GM21381 (cell line): ENCODE results near the gene ZNF281.
A peak's percentile ranks its signal among the peaks of the same experiment; 100 is the strongest.
"Not testable (repeated sequence)": the region's sequence is repeated elsewhere in the genome, so short reads cannot be mapped to it uniquely, and the experiment has no call there.

Experiments used
- ATAC-seq: cut with Tn5 transposase; IDR thresholded peaks from one replicate; pipeline ENCODE4 v1.9.1; 2021; ENCODE audit warnings: mild to moderate bottlenecking, moderate library complexity; ENCODE audit not compliant: unreplicated experiment

The ZNF281 gene, protein sequence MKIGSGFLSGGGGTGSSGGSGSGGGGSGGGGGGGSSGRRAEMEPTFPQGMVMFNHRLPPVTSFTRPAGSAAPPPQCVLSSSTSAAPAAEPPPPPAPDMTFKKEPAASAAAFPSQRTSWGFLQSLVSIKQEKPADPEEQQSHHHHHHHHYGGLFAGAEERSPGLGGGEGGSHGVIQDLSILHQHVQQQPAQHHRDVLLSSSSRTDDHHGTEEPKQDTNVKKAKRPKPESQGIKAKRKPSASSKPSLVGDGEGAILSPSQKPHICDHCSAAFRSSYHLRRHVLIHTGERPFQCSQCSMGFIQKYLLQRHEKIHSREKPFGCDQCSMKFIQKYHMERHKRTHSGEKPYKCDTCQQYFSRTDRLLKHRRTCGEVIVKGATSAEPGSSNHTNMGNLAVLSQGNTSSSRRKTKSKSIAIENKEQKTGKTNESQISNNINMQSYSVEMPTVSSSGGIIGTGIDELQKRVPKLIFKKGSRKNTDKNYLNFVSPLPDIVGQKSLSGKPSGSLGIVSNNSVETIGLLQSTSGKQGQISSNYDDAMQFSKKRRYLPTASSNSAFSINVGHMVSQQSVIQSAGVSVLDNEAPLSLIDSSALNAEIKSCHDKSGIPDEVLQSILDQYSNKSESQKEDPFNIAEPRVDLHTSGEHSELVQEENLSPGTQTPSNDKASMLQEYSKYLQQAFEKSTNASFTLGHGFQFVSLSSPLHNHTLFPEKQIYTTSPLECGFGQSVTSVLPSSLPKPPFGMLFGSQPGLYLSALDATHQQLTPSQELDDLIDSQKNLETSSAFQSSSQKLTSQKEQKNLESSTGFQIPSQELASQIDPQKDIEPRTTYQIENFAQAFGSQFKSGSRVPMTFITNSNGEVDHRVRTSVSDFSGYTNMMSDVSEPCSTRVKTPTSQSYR

DNA sequence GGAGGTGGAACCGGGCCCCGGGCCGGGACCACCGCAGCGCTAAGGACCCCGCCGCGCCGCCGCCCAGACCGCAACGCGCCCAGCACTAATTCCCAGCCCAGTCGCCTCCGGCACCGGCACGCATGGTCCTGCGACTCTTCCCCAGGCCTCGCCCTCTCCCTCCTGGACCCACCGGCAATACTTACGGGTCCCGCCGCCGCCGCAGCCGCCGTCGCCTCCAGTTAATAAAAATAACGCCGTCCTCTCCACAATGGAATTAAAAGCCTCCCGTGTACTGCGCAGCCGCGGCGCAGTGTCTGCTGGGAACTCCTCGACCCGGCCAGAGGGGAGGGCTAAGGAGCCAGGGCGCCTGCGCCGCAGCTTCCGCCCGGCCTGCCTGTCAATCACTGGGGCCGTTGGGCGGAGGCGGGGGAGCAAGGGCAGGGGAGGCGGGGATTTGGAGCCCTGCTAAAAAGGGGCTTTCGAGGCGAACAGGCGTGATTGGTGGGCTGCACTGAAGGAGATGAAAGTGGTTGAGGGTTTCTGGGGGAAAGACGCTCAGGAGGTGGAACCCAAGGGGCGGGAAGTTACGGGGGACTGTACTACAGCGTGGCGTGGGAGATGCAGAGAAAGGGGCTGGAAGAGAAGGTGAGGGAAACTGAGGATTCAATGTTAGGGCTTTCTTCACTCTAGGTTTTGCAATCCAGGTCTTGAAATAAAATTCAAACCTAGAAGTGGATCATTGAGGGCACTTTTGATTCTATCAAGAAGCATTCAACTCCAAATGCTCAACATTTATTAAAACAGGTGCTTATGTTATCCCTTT is at the start of gene ZNF281:
Gene ZNF281, minus strand, starts transcription at position 276 of the 805 bp plus-strand sequence. CDS start 331 bp downstream, outside the sequence.
- ATAC-seq, result peak; percentile 98

GRCh38 chr1:200458780-200459179 is 48.9 kb upstream of the ZNF281 start:
- no peak for ATAC-seq

GRCh38 chr1:200457810-200458209 is 48.0 kb upstream of the ZNF281 start:
- ATAC-seq, result no peak

GRCh38 chr1:200454425-200454824 is 44.6 kb upstream of the ZNF281 start:
- ATAC-seq, result no peak

DNA sequence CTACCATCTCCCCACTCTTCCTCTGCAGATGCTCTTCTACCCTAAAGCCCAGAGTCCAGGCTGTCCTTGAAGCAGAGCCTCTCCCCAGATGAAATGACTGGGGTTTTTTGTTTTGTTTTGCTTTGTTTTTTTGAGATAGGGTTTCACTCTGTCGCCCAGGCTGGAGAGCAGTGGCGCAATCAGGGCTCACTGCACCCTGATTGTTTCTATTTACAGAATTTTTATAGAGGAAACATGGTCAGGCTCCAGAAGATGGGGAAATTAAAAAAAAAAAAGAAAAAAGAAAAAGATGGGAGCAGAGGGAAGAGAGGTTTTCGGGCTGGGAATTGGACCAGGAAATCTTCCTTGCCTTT is 43.7 kb upstream of the ZNF281 start:
- ATAC-seq, result no peak

DNA sequence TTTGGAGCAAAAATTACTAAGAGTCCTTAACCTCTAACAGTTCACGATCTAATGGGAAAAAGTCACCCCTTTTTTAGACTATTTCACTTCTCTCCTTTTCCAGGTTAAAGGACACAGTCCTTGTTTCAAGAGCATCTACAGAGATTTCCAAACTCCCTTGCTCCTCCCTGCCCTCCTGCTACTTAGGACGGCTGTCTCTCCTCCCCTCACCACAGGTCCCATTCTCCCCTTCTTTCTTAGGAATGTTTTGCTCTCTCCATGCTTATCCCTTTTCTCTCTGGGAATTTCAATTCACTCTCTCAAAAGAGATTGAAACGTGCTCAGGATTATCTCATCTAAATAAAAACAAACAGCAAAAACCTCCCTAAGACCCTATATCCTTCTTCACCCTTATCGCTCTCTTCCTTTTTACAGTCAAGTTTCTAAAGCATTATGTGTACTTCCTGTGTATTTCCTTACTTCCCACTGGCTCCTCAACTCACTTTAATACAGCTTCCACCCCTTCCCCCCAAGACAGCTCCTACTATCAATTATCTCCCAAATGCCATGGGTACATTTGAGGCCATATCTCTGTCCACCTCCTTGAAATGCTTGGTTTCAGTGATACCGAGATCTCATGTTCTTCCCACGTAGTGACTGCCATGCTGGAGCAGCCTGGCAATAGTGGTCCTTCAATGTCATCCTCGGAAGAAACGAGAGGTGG is 43.2 kb upstream of the ZNF281 start:
- no peak for ATAC-seq

DNA sequence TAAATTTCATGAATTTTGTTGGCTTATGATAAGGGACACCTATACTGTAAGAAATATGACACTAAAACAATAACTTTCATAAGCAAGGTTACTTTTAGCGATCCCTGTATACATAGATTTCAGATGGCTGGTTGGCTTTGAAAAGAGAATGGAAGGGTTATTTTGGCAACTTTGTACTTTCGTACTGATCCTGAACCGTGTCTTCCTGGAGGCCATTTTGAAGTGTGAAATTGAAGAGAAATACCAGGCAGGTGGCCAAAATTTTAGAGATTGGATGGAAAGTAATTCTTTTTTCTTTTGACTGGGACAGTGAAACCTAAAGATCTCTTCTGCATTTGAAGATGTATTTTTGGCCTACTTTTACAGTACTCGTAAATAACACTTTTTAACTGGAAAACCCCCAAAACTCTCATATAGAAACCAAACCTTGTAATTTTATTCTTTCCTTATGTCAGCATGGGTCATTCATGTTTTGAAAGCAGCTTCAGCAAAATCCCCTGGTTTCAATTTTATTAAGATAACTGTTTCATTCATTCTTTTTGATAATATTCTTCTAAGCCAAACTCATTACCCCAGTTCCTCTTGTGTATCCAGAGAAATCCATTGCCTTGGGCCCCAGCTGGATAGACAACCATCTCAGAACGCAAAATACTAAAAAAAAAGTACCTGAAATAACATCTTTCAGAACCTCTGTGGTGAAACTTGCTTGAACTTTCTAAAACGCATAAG is 38.4 kb upstream of the ZNF281 start:
- ATAC-seq, result peak; percentile 93

- no peak for ATAC-seq
Observed at GRCh38 chr1:200445213-200445612, 35.4 kb upstream of the ZNF281 start.

DNA sequence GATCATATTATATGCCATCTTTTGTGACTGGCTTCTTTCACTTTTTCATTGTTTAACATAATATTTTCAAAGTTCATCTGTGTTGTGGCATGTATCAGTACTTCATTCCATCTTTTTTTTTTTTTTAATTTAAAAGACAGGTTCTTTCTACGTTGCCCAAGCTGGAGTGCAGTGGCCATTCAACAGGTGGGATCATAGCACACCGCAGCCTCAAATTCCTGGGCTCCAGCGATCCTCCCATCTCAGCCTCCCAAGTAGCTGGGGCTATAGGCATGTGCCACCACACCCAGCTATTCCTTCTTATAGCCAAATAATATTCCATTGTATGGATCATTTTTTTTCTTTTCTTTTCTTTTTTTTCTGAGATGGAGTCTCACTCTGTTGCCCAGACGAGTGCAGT is 34.6 kb upstream of the ZNF281 start:
- ATAC-seq, result no peak

DNA sequence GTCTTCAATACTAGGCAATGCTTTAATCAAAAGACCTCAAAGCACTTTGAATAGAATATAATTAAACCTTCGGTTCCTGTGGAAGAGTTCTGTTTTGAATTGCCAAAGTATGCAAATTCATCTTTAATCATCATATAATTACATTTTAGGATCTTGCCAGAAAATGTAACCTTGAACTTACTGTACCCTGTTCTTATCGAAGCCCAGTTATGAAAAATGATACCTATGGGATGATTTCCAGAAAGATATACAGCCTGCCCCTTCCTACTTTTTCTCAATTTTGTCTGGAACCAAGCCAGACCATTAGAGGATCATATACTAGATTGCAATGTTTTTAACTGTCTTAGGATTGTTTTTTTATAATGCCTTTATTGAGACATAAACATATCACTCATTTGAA is 34.0 kb upstream of the ZNF281 start:
- no peak for ATAC-seq

- ATAC-seq, result no peak
Observed at GRCh38 chr1:200442537-200443156, 32.8 kb upstream of the ZNF281 start.

DNA sequence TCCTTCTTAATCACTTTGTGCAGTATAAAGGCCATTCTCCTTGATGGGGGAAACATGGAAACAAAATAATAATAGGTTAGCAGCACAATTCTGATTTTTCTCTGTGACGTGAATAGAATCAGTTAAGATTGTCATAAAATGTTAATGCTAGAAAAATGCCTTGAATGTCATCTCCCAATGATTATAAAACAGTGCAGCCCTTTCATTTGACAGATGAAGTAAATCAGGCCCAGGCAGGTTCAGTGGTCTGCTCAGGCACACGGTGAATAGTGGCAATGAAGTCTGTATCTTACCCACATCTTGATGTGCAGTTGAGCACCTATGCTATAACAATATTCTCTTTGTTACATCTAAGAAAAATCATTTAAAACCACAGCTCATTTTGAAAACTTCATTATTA is 32.2 kb upstream of the ZNF281 start:
- ATAC-seq, result no peak

- ATAC-seq, result no peak
Observed at GRCh38 chr1:200438911-200439310, 29.1 kb upstream of the ZNF281 start.

GRCh38 chr1:200438413-200438812 is 28.6 kb upstream of the ZNF281 start:
- not testable (repeated sequence) for ATAC-seq

GRCh38 chr1:200437556-200438203 is 27.8 kb upstream of the ZNF281 start:
- no peak for ATAC-seq

DNA sequence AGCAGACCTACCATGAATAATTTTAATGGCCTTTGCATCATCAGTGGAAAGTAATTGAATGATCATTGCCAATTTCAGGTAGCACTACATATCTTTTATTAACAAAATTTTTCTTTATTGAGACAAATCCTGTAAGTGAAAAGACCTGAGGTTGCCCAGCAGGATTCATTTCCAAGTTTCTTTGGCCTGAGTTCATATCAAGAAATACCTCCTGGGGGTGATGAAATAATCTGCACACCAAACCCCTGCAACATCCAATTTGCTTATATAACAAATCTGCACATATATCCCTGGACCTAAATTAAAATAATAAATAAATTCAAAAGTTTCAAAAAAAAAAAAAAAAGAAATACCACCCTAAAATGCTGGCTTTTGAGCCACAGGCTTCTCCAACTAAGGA is 27.3 kb upstream of the ZNF281 start:
- no peak for ATAC-seq

- no peak for ATAC-seq
Observed at GRCh38 chr1:200436436-200436835, 26.6 kb upstream of the ZNF281 start.

GRCh38 chr1:200435200-200435780 is 25.5 kb upstream of the ZNF281 start:
- no peak for ATAC-seq

- ATAC-seq, result no peak
Observed at GRCh38 chr1:200433586-200433985, 23.8 kb upstream of the ZNF281 start.
